ENCODE data around the gene MAPKAPK5.

DNA sequence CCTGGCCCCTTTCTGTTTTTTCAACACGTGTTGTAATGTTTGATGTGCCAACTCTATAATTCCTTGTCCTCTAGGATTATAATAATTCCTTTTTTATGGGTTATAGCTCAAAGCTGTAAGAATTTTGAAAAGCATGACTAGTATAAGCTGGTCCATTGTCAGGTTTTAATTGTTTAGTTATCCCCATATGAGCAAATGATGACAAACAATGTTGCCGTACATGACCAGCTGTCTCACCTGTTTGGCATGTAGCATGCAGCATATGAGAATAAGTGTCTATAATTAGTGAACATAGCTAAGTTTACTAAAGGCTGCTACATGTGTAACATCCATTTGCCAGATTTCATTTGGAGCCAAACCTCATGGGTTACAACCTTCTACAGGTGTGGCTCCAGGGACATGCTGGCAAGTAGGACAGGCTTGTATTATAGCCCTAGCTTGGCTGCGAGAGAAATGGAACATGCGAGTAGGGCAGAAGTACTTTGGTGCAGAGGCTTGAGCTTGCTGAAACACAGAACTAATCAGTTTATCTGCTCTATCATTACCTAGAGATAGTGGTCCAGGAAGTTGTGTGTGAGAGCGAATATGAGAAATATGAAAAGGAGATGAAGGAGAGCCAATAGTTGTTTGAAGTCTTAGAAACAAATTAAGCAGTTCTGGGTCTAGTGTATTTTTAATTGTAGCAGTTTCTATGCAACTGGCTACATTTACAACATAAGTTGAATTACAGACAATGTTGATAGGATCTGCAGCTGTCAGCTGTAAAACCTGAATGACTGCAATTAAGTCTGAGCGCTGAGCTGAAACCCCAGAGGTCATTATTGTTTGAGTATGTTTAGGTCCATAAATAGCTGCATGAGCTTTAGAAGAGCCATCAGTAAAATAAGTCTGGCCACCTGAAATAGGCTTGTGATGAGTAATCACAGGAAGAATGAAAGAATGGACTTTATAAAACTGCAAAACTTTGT, 22.6 kb upstream of the MAPKAPK5 start:
- no peak for TF ChIP-seq CTCF (IDR thresholded peaks at IDR 0.05)
- TF ChIP-seq POLR2A (IDR thresholded peaks at IDR 0.05): no peak

Measured in body of pancreas (tissue), 4 donors.